GM18867 (cell line): ENCODE results near the gene SLC25A47.
"Not testable (repeated sequence)": the region's sequence is repeated elsewhere in the genome, so short reads cannot be mapped to it uniquely, and the experiment has no call there.

Source experiments
- ATAC-seq: cut with Tn5 transposase; IDR thresholded peaks from one replicate; pipeline ENCODE4 v1.9.1; 2021; ENCODE audit warnings: mild to moderate bottlenecking, moderate library complexity; ENCODE audit not compliant: unreplicated experiment

The SLC25A47 gene, protein sequence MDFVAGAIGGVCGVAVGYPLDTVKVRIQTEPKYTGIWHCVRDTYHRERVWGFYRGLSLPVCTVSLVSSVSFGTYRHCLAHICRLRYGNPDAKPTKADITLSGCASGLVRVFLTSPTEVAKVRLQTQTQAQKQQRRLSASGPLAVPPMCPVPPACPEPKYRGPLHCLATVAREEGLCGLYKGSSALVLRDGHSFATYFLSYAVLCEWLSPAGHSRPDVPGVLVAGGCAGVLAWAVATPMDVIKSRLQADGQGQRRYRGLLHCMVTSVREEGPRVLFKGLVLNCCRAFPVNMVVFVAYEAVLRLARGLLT

DNA sequence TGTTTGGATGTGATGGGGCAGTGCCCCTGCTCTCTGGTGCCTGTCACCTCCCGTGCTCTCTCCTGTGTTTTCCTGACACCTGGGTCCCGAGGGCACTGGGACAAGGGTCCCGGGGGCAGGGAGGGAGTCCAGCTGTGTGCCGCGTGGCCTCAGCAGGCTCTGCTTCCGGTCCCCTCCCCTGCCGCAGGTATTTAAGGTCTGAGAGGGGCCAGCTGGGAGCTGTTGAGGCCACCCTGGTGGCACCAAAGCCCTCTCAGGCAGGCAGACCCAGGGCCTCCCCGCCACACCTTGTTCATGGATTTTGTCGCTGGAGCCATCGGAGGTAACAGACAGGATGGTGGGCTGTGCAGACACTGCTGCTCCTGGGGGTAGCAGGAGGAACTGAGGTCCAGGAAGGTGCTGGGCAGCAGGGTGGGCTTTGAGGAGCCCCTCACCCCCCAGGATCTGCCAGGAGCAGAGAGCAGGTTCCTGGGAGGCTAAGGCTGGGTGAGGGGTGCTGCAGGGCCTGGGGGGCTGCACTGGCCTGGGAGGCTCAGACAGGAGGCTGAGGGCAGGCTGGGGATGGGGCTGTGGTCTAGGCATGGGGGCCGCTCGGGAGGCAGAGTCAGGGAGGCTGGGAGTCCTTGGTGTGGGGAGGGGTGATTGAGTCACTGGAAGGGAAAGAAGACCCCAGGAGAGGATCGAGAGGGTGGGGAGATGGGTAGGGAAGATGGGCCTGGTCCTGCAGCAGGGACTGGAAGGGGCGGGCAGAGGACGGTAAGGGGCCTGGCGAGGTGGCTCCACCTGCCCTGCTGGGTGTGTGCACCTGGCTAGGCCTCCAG is at the start of gene SLC25A47:
Gene SLC25A47, plus strand, starts transcription at position 219 of the 821 bp plus-strand sequence. Its CDS starts 76 bp downstream, at position 295.
- no peak for ATAC-seq

DNA sequence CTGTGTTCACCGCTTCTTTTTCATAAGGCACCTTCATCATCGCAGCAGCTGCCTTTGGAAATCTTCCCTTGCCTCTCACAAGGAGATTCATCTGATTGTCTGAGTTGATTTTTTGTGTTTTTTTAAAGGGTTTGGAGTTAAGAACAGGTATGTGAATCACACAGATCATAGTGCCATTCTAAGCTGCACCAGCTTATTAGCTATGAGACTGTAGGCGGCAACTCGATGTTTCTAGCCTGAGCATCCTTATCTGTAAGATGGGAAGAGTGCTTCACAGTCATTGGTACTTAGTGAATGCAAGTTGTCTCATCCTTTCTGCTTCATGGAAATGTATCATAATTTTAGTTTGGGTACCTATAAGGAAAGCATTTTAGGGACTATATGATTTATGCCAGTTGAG is 48.9 kb upstream of the SLC25A47 start:
- no peak for ATAC-seq

DNA sequence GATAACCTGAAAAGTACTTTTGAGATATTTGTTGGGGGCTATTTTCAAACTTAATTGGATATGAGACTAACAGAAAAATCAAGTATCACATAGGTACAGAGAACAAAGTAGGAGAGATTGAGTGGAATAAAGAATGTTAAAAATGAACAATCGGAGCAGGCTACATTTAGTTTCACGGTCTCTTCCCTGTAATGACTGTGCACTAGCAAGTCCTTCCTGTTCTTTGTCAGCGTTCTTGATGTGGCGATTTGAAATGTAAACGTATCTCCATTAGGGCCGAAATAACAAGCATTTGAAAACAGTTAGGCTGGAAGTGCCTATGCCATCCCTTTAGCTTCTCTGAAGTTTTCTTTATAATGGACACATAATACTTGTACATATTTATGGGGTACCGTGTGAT is 47.9 kb upstream of the SLC25A47 start:
- no peak for ATAC-seq

DNA sequence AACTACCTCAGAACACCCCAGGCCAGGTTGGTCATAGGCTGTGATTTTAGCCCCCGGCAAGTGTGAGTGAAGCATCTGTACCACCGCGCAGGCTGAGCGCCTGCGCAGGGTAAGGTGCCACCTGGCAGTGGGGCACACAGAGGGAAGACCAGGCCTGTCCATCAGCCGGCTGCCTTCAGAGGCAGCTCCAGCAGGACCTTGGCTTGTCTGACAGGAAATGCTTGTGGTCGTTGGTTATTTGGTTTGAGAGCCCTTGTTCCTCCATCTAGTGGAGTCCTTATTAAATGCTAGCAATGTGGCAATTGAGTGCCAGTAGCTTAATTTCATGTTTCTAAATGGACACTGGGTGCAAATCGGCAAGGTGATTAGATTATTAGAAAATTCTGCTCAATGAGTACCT is 44.4 kb upstream of the SLC25A47 start:
- no peak for ATAC-seq

DNA sequence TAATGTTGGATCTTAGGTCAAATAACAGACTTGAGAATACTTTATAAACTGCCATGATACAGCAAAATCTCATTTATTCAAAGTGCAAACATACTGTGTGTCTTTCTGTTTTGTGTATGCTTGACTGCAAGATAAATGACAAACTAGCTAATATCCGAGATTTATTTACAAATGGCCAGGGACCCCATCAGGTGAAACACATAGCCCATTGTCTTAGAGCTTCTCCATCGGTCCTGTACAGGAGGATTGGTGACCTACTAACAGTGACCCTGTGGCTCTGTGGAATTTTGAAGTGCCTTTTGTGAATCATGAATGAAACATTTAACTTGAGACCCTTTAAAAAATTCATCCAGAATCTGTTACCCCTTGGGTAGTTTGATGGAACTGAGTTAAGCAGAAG is 44.0 kb upstream of the SLC25A47 start:
- ATAC-seq = no peak

DNA sequence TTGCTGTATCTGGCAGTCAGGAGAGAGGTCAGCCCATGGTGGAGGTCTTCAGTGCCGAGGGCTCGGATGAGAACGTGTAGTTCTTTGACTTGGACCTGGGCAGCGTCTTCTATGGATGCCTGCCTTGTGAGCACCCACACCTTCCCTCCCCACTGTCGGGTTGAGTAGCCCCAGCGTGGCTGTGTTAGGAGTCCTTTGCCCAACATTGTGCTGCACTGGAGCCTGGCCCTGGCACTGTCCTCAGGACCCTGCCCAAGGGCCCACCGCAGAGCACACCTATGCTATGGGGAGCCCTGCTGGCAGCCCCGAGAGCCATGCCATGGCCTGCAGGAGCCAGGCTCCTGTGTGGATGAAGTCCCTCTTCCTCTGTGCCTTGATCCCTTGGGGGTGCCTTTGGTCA is 43.6 kb upstream of the SLC25A47 start:
- ATAC-seq = no peak

DNA sequence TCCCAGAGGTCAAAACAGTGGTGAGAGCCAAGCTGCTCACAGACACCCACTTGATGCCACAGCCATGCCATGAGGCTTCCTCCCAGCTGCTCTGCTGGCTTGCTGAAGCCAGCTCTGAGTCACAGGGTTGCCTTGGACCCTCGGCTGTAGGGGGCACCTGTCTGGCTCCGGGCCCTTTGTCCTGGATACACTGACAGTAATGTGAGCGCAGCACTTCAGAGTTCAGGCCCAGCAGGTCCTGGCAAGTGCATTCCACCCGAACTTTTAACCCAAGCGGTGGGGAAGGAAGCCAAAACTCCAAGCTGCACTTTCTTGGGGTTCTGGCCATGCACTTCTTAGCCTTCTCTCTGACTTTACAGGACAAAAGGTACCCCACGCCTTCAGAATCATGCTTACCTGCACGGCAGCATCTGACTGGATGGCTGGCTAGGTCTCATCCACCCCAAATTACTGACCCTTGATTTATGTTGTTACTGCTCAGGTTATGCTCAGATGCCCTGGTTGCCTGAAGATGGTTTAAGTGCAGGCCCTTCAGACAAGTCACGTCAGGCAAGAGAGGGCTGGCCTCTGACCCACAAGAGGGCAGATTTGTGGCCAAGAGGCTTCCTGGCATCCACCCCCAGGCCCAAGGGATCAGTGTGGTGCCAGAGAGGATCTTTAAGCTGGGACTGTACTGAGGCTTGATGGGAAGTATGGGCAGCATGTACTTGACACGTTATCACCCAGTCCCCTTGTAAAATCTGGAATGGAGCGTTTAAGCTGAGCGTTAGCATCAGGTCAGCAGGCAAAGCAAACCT is 41.7 kb upstream of the SLC25A47 start:
- ATAC-seq = no peak

DNA sequence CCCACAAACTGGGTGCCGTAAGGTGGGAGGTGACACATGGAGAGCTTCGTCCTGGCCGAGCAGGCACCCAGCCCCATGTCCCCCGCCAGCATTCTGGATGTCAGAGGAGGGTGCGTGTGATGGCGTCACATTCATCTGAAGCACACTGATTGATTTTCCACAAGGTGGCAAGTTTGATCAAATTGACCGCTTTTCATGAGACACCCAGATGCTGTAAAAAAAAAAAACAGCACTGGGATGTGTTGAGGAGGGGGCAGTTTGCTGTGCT is 41.1 kb upstream of the SLC25A47 start:
- no peak for ATAC-seq

DNA sequence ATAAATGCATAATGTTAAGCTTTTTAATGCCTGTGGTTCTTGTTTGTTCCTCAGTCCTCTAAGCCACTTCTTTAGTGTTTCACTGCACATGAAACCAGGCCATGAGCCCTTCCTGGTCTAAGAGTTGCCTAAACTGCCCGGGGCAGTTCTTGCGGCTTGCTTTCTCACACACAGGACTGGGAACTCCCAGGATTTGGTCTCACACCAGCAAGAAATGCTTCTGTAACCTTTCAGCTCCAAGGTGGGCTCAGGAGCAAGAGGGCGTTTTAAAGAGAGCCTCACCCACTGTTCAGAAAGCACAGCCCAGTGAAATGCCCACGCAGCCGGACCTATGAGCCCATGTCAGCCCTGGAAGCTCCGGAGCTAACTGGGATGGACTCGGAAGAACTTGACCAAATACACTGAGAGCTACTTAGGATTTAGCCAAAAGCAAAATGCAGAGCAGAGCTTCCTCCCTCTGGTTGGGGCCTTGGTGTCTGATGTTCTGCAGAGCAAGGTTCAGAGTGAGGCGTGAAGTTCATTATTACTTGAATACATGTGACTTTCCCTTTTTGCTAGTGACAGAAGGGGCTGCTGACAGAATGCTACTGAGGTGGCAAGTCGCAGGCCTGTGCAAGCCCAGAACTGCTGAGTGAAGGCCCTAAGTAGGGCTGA is 40.2 kb upstream of the SLC25A47 start:
- ATAC-seq = no peak

DNA sequence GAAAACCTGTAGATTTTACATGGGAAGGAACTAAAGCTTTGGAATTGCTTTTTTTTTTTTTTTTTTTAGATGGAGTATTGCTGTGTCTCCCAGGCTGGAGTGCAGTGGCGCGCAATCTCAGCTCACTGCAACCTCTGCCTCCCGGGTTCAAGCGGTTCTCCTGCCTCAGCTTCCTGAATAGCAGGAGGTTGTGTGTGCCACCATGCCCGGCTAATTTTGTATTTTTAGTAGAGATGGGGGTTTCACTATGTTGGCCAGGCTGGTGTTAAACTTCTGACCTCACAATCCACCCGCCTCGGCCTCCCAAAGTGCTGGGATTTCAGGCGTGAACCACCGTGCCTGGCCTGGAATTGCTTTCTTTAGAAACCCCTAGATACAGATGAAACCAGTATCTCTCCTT is 39.7 kb upstream of the SLC25A47 start:
- not testable (repeated sequence) for ATAC-seq

DNA sequence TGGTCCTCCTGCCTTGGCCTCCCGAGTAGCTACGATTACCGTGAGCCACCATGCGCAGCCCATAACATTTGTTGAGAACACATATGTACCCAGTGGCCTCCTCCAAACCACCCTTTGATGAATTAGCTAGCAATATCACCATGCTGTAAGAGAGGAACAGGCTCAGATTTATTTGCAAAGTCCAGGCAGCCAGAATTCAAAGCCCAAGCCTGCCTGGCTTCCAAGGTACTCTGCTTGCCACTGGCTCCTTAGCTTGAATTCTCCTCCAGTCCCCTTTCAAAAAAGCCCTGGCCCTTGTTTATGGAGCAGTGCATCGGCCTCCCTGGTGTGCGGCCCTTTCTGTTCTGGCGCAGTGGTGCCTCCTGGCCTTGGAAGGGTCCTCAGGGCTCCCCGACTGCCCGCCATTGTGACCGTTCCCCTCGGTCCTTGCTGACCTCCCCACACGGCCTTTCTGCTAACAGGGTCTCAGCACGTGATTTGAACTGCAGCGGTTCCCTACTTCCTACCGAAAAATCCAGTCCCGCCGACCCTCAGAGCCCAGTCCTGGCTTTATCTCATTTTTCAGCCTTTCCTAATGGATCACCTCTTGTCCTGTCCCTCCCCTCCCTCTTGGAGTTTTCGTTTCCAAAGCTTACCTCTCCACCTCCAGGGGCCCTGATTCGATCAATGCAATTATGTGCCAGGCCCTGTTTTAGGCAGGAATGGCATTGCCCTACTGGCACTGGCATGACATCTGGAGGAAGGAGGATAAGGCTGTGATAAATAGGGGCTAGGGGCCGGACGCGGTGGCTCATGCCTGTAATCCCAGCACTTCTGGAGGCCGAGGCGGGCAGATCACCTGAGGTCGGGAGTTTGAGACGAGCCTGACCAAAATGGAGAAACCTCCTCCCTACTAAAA is 38.9 kb upstream of the SLC25A47 start:
- ATAC-seq = no peak

DNA sequence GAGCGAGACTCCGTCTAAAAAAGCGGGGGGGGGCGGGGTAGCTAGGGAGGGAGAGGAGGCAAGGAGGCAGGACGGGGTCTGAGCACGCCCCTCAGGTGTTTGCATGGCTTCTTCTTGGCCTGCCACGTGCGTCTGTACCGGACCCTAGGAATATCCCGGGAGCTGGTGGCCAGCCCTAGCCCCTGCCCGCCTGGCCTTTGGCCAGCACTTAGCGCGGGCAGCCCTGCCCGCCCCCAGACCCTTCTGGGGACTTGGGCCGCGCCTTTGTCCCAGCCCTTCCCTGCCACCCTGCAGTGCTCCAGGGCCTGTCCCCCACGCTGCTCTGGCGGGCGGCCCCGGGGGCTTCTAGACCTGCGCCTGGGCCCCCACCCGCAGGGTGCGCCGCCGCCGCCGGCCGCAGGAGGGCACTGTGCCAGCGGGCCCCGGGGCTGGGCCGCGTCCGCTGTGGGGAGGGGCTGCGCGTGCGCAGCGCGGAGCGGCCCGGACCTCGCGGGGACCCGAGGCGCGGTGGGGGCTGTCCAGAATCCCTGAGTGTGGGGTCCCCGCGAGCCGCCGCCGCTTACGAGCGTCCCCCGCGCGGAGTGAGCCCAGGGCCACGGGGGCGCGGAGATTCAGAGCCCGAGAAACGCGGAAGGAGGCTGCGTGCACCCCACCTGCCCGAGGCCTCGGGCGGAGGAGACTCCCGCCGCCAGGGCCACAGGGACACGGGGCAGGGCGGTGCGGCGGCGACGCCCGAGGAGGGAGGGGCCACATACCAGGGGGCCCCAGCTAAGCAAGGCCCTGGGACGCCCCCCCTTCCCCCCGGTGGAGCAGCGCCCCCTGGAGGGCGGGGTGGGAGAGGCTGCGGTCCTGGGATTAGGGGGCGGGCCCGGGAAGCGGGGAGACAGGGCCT is 37.9 kb upstream of the SLC25A47 start:
- ATAC-seq = peak; percentile 88

DNA sequence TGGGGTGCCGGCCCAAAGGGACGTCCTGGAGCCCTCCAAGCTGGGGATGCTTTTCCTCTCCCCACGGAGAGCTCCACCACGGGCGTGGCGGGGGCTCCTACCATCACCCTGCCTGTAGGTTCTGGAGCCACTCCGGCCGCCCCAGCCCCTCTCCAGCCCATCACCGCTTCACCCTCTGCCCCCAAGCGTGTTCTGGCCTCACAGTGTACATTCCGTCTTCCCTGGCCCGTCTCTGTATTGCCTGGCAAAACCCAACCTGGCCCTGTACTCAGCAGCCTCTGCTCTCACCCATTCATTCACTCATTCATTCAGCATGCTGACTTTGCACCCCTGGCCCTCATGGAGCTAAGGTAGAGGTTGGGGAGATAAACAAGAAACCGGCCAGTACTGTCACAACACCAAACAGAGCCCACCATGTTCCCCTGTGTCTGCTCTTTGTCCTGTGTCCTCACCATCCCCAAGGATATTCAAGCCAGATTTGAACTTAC is 37.2 kb upstream of the SLC25A47 start:
- no peak for ATAC-seq

DNA sequence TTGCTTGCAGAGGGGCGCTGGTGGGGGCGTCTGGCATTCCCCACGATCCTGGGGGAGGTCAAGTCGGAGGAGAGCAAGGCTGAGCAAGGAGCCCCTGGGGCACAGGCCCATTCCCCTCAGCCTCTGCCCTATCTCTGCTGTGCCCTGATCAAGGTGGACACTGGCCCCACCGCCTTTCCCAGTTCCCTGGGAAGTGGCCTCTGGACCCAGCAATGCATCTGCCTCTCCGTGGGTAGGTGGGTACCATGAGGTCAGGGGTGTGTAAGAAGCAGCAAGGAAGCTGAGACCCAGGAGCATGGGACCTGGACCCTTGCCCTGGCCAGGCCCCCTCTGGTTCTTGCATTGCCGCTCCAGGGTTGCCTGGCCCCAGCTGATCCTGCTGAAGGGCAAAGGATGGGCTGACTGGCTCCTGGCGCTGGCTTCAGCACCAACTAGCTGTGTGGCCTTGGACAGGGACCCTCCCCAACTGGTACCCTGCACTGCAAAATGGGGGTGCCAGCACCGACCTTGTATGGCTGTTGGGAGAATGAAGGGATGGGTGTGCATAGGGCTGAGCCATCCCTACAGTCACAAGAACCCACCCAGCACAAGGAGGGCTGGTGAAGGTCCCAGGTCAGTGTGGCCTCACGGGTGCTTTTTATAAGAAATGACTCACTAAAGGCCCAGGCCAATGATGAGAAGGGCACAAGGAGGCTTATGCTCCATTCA is 36.5 kb upstream of the SLC25A47 start:
- ATAC-seq = no peak

DNA sequence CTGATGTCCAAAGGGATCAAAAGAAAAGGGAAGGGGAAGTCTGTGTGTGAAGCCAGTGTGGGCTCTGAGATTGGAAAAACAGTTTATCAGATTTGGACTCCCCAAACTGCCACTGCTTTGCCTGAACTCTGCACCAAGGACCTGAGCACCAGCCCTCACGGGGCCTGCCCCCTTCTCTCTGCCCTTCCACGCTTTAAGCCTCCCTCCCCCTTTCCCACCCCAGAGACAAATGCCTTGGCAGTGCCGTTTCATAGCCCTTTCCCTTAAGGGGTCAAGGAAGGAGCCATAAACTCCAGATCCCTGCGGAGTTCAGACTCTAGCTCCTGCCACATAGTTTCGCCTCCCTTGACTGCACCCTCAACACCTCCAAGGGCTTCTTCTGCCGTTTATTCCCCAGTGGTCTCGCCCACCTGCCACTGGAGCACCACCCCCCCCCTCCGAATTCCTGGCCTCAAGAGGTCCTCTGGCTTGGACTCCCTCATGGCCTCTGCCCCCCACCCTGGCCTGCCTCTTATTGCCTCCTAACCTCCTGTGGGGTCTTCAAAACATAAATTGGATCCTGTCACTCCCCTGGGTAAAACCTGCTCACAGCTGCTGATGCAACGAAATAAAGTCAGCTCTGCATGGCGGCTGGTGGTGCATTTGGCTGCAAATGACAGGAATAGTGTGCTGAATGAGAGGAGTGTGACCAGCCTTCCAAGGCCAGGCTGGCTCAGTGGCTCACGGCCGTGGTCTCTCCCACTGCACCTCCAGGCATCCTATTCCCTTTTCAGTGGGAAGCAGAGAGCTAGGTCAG is 35.7 kb upstream of the SLC25A47 start:
- ATAC-seq = no peak

DNA sequence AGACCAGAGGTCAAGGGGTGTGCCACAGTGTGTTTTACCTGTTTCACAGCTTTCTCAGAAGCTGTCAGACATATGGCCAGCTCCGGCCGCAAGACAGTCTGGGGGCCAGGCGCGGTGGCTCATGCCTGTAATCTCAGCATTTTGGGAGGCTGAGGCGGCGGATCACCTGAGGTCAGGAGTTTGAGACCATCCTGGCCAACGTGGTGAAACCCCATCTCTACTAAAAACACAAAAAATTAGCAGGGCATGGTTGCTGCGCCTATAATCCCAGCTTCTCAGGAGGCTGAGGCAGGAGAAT is 35.2 kb upstream of the SLC25A47 start:
- ATAC-seq = not testable (repeated sequence)

DNA sequence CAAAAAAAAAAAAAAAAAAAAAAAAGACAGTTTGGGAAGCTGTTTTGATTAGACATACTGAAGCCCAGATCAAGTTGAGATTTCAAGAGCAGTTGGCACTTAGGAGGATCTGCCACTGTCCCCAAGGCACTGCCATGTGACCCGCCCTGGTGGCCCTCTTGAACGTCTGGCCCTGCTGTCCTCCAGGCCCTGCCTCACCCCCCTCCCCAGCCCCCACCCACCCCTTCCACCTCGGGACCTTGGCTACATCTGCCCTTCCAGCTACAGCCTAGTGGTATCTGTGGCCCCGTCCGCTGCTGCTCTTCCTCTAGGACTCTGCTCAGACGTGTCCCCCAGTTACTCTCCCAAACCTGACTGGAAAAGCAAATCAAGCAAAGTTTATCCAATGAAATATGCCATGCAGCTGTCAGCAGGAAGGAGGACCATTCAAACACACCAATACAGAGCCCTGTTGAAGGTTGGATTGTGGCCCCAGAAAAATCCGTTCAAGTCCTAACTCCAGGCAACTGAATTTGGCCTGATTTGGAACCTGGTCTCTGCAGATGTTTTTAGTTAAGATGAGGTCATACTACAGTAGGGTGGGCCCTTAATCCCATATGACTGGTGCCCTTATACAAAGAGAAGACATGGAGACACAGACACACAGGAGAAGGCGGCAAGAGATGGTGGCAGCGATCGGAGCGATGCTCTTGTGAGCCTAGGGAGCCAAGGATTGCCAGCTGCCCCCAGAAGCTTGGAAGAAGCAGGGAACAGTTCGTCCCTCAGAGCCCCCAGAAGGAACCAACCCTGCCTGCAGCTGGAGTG is 34.6 kb upstream of the SLC25A47 start:
- ATAC-seq = no peak
